NT2/D1 (cell line): Measurements from ENCODE around the gene CSNK1G1.
"Not testable (repeated sequence)": the region's sequence is repeated elsewhere in the genome, so short reads cannot be mapped to it uniquely, and the experiment has no call there.

Experiments
- DNase-seq: peaks from one replicate; pipeline ENCODE4 v3.0.0-alpha.2; 2011; ENCODE audit warnings: low read depth, low spot score
- H3K27me3 ChIP-seq: 2 replicates; pipeline ENCODE4 v1.6.0; 2011; ENCODE audit warnings: mild to moderate bottlenecking; ENCODE audit not compliant: insufficient read length, insufficient read depth
- H3K36me3 ChIP-seq: 2 replicates; pipeline ENCODE4 v1.6.1; 2011; ENCODE audit warnings: mild to moderate bottlenecking, low read length, mixed read lengths; ENCODE audit not compliant: insufficient read depth, insufficient read length
- H3K4me1 ChIP-seq: 2 replicates; pipeline ENCODE4 v1.5.1; 2011; ENCODE audit not compliant: insufficient read depth, insufficient read length
- H3K4me3 ChIP-seq: 2 replicates; pipeline ENCODE4 v1.5.1; 2011; ENCODE audit warnings: low read depth; ENCODE audit not compliant: insufficient read length
- H3K9ac ChIP-seq: 2 replicates; pipeline ENCODE4 v1.6.0; 2011; ENCODE audit warnings: low read depth; ENCODE audit not compliant: insufficient read length
- H3K9me3 ChIP-seq: 2 replicates; pipeline ENCODE4 v1.5.1; 2011; ENCODE audit warnings: mild to moderate bottlenecking, low read length; ENCODE audit not compliant: insufficient read depth
- SUZ12 ChIP-seq: IDR thresholded peaks from 2 replicates; pipeline ENCODE4 v1.6.1; 2011; ENCODE audit not compliant: insufficient read length, insufficient read depth; ENCODE audit errors: extremely low read depth
- YY1 ChIP-seq: IDR thresholded peaks from 2 replicates; pipeline ENCODE4 v1.6.1; 2011; ENCODE audit not compliant: insufficient read length, insufficient read depth
- ZNF274 ChIP-seq: IDR thresholded peaks from 2 replicates; pipeline ENCODE4 v1.6.1; 2011; ENCODE audit warnings: mild to moderate bottlenecking, low read depth, low read length

Gene CSNK1G1

DNA sequence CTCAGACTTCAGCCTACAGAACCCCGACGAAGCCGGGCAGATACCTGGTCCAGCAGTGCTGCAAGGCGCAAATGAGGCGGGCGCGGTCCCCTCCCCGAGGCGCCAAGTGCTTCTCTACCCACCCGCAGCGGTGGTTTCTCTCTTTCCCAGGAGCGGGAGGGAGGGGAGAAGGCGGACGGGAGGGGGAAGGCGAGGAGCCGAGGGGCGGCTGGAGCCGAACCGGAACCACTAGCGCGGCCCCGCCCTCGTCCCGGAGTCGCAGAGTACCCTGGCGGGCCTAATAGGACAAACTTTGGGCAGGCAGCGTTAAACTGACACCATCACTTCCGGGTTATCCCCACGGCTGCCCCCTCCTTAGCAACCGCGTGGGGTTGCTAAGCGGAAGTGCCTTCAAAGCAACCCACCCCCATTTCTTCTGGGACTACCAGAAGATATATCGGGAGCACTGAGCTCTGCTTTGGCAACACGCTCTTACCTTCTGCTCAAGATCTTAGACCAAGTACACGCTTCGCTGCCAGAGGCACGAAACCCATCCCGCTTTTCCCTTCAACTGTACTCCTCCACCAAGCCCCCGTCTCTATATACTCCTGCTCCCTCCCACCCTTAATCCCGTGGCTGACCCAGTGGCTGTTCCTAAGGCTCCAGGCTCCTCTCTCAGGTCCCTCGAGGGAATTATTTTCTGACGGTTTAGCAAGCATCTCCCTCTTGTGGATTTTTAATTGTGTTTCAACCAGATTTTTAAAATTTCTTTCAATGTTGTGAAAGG is at the start of gene CSNK1G1:
CSNK1G1 (minus strand) TSS at position 230 of the 766 bp plus-strand sequence. CDS start 55,674 bp downstream, outside the sequence.
- peak within 1 kb of the TSS; percentile 93 for H3K9ac ChIP-seq
- peak; percentile 93 for DNase-seq
- H3K4me3 ChIP-seq = peak within 1 kb of the TSS; percentile 98
- no peaks in the 10 kb centered on the region for H3K27me3 ChIP-seq
- H3K4me1 ChIP-seq = no peaks in the 10 kb centered on the region
- TF ChIP-seq YY1 (no peak), SUZ12 (no peak), ZNF274 (no peak)
- no peaks in the 10 kb centered on the region for H3K9me3 ChIP-seq
- H3K36me3 ChIP-seq = peaks cover 7% of the 10 kb centered on the region

DNA sequence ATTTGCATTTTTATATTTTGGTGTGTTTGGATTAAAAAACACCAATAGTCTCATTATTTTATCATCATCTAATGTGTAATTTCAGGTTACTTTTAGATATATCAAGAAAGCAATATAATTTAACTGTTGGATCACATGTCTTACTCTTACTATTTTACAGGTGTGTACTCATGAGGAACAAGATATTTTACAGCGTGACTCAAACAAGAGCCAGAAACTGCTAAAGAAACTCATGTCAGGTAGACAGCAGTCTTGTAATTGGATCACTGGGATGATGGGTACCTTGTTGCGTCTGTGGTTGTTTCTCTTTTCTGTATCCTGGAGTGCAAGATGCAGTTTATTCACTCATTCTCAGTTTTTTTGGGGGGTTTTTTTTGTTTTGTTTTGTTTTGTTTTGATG is 44.6 kb upstream of the CSNK1G1 start:
- peaks cover 78% of the 10 kb centered on the region for H3K36me3 ChIP-seq
- TF ChIP-seq ZNF274 (no peak), YY1 (no peak), SUZ12 (no peak)
- H3K4me3 ChIP-seq = no peak overlapping the region
- no peak overlapping the region for H3K9ac ChIP-seq
- H3K27me3 ChIP-seq = no peaks in the 10 kb centered on the region
- no peaks in the 10 kb centered on the region for H3K9me3 ChIP-seq
- H3K4me1 ChIP-seq = no peaks in the 10 kb centered on the region
- no peak for DNase-seq

DNA sequence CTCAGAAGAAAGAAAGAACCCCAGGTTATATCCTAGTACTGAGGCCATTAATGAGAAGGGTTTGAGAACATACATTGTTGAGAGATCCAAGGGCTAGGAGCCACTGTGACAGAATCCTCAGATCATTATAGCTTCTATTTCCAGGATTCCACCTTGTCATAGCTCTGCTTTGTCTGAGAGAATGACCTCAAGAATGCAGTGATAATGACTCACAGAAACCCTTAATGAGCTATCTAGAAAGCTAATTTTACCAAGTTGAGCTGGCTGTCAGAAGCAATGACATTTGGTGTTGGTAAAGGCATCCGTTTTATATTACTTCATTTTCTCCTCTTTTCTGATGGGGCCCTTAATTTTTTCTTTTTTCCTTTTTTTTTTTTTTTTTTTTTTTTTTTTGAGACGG is 42.6 kb upstream of the CSNK1G1 start:
- no peaks in the 10 kb centered on the region for H3K27me3 ChIP-seq
- no peak overlapping the region for H3K4me3 ChIP-seq
- peaks cover 80% of the 10 kb centered on the region for H3K36me3 ChIP-seq
- H3K9me3 ChIP-seq = no peaks in the 10 kb centered on the region
- no peak for DNase-seq
- TF ChIP-seq YY1 (no peak), SUZ12 (no peak), ZNF274 (no peak)
- no peak overlapping the region for H3K9ac ChIP-seq
- H3K4me1 ChIP-seq = no peaks in the 10 kb centered on the region

DNA sequence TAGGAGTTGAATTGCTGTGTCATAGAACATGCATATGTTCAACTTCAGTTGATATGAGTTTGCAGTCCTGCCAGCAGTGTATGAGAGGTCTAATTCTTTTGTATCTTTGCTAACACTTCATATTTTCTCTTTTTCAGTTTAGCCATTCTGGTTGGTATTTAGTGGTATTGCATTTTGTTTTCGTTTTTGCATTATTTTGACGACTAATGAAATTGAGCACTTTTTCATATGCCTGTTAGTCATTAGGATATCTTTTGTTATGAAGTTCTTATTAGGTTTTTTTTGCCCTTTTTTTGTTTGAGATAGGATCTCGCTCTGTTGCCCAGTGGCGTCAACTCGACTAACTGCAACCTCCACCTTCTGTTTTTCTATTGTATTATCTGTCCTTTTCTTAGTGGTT is 40.8 kb upstream of the CSNK1G1 start:
- no peaks in the 10 kb centered on the region for H3K4me1 ChIP-seq
- no peaks in the 10 kb centered on the region for H3K9me3 ChIP-seq
- TF ChIP-seq YY1 (no peak), SUZ12 (no peak), ZNF274 (no peak)
- H3K4me3 ChIP-seq = no peak overlapping the region
- H3K36me3 ChIP-seq = peaks cover 87% of the 10 kb centered on the region
- H3K9ac ChIP-seq = no peak overlapping the region
- no peak for DNase-seq
- no peaks in the 10 kb centered on the region for H3K27me3 ChIP-seq

DNA sequence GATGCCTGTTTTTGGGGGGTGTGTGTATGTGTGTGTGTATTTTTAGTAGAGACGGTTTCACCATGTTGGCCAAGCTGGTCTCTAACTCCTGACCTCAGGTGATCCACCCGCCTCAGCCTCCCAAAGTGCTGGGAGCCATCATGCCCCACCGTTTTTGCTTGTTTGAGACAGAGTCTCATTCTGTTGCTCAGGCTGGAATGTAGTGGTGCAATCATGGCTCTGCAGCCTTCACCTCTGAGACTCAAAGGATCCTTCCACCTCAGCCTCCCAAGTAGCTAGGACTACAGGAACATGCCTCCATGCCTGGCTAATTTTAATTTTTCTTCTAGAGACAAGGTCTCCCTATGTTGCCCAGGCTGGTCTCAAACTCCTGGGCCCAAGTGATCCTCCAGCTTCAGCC is 36.5 kb upstream of the CSNK1G1 start:
- not testable (repeated sequence) for H3K4me1 ChIP-seq, H3K27me3 ChIP-seq, H3K4me3 ChIP-seq, H3K9ac ChIP-seq, DNase-seq, H3K9me3 ChIP-seq
- peaks cover 56% of the 10 kb centered on the region for H3K36me3 ChIP-seq

DNA sequence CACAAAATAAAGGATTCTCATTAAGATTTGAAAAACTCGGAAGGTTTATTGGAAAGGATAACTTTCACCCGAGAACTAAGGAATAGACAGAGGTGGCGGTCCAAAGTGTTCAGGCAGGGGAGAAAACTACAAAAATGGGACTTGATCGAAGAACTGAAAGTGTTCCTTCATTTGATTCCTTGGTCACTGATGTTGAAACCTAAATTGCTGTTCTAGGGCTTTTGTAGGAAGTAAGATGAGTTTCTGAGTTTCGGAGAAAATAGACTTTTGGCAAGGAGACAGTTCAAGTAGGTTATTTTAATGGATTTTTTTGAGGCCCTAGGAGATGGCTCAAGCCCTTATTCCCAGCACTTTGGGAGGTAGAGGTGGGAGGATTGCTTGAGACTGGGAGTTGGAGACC is 33.1 kb upstream of the CSNK1G1 start:
- no peaks in the 10 kb centered on the region for H3K9me3 ChIP-seq
- no peak for DNase-seq
- H3K4me3 ChIP-seq = no peak overlapping the region
- H3K9ac ChIP-seq = no peak overlapping the region
- no peak for TF ChIP-seq ZNF274
- TF ChIP-seq SUZ12 = no peak
- H3K4me1 ChIP-seq = no peaks in the 10 kb centered on the region
- H3K27me3 ChIP-seq = no peaks in the 10 kb centered on the region
- peaks cover 28% of the 10 kb centered on the region for H3K36me3 ChIP-seq

DNA sequence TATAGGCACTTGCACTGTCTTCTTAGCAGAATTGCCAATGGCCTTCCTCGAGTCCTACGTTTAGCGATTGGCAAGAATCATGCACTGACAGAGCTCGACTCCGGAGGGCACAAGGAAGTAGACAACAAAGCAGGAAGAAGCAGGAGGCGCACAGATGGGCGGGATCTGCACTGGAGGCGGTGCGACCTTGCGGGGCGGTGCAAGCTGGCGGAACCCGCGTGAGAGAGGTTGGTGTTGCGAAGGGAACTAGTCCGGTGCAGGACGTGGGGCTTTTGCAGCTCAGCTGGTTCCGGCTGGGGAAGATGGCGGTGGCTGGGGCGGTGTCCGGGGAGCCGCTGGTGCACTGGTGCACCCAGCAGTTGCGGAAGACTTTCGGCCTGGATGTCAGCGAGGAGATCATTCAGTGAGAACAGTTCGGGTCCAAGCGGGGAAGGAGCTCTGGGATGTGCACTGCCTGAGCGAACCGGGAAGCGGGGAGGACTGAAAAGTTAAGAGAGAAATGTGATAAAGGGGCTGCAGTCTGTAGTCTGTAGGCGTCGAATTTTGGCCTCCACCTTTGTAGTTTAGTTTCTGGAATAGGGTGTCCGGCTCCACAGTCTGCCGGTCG is 31.7 kb upstream of the CSNK1G1 start, which contains the start of gene TRIP4:
TRIP4 (plus strand) TSS at position 275 of the 607 bp plus-strand sequence; CDS start at position 303, 28 bp downstream.
- Histone ChIP-seq H3K4me3 (peak within 1 kb of the TSS; percentile 97), H3K4me1 (no peaks in the 10 kb centered on the region), H3K9me3 (no peaks in the 10 kb centered on the region), H3K36me3 (peaks cover 15% of the 10 kb centered on the region), H3K9ac (peak within 1 kb of the TSS; percentile 95), H3K27me3 (no peaks in the 10 kb centered on the region)
- DNase-seq = peak; percentile 95
- TF ChIP-seq ZNF274 = no peak
- TF ChIP-seq SUZ12 = no peak
- TF ChIP-seq YY1 = peak; percentile 86
